Tibial nerve (tissue), 4 donors: ENCODE results near the gene NCKAP1.

Experiments
- CTCF ChIP-seq, 5 experiments: fragments of 200-600 bp in 3 of 5; fragments of 450-650 bp in 2 of 5; sonication (generic) in 3 of 5; IDR thresholded peaks; one replicate each; pipeline ENCODE4 v1.5.1; 2016 to 2019; ENCODE audit warnings: antibody characterized with exemption in 5 of 5, mild to moderate bottlenecking in 3 of 5, moderate library complexity in 2 of 5
- EP300 ChIP-seq, 2 donors: sonication (generic); formaldehyde crosslinking; IDR thresholded peaks; one replicate each; pipeline ENCODE4 v1.6.1; 2017; ENCODE audit warnings: antibody characterized with exemption in 2 of 2, mild to moderate bottlenecking in 1 of 2
- POLR2A ChIP-seq, 2 donors: fragments of 450-650 bp; IDR thresholded peaks; one replicate each; pipeline ENCODE4 v1.6.1; 2017; ENCODE audit warnings: antibody characterized with exemption in 2 of 2, mild to moderate bottlenecking in 2 of 2, moderate library complexity in 2 of 2

GRCh38 chr2:182887753-182888415 is 150.4 kb downstream of the NCKAP1 start:
- no peak for TF ChIP-seq EP300 (IDR thresholded peaks at IDR 0.05)
- no peak for TF ChIP-seq CTCF (IDR thresholded peaks at IDR 0.05)
- no peak for TF ChIP-seq POLR2A (IDR thresholded peaks at IDR 0.05)
